ENCODE data around the gene RBMS3.
"Not testable (repeated sequence)": the region's sequence is repeated elsewhere in the genome, so short reads cannot be mapped to it uniquely, and the experiment has no call there.

RBMS3 gene

DNA sequence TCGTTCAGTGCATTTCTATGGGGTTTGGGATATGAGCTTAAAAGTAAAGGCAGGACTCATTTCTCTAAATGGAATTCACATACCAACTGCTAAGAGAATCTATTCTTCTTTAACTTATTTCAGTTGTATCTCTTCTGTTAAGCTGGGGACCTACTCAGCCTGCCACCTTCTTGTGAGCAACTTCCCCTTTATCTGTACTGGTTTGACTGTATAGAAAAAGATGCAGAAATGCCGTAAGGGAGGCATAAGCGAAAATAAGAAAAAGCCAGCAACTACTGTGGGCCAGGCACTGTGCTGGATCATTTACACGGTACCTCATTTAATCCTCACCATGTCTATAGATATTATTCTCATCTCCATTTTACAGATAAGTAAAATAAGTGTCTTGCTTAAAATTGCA, 38.4 kb downstream of the RBMS3 start:
- Histone ChIP-seq H3K27ac (ENCODE audit: low read depth, low read length) (peak overlapping the region; percentile 45), H3K4me1 (ENCODE audit: control insufficient read depth, insufficient read depth, low read length) (peaks cover 12% of the 10 kb centered on the region), H3K9ac (ENCODE audit: low read length) (no peak overlapping the region), H3K36me3 (ENCODE audit: control insufficient read depth, insufficient read depth, low read length) (no peaks in the 10 kb centered on the region), H3K4me3 (ENCODE audit: low read length) (no peak overlapping the region), H3K27me3 (ENCODE audit: control insufficient read depth, insufficient read depth, low read length) (no peaks in the 10 kb centered on the region)

DNA sequence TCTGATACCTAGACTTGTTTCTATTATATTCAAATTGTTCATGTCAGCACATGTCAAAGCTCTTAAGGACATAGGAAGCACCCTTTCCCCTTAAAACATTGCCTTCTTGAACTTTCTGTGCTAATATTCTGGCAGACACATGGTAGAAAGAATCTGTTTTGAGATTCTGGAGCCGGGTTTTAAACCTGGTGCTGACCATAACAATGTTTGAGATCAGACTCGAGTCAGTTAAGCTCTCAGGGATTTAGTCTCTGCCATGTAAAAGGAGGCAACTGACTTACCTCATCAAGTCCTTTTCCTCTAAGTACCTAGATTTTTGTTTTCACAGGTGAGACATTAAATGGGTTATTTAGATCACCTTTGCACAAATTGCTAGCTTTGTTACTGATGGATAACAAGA, 38.9 kb downstream of the RBMS3 start:
- Histone ChIP-seq H3K27me3 (ENCODE audit: control insufficient read depth, insufficient read depth, low read length) (no peaks in the 10 kb centered on the region), H3K36me3 (ENCODE audit: control insufficient read depth, insufficient read depth, low read length) (no peaks in the 10 kb centered on the region), H3K27ac (ENCODE audit: low read depth, low read length) (peak overlapping the region; percentile 45), H3K9ac (ENCODE audit: low read length) (no peak overlapping the region), H3K4me1 (ENCODE audit: control insufficient read depth, insufficient read depth, low read length) (peaks cover 12% of the 10 kb centered on the region), H3K4me3 (ENCODE audit: low read length) (no peak overlapping the region)

DNA sequence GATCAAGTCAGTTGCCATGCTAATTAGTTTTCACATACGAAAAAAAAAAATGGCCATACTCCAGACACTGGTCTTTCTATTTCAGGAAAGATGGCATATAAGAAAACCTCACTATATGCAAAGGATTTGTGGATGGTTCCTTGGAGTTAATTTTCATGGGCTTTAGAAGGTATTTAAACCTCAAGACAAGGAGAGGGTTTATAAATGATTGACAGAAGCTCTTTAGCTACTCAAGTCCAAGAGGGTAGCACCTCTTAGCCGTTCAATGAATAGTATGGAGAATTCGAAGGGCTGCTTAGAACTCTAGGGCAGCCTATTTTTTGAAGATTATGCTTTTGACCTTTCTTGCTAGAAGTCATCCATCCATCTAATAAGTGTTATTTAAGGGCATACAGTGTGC, 41.7 kb downstream of the RBMS3 start:
- H3K4me1 ChIP-seq (ENCODE audit: control insufficient read depth, insufficient read depth, low read length): peaks cover 12% of the 10 kb centered on the region
- H3K27ac ChIP-seq (ENCODE audit: low read depth, low read length): no peak overlapping the region
- H3K9ac ChIP-seq (ENCODE audit: low read length): no peak overlapping the region
- no peaks in the 10 kb centered on the region for H3K27me3 ChIP-seq (ENCODE audit: control insufficient read depth, insufficient read depth, low read length)
- H3K36me3 ChIP-seq (ENCODE audit: control insufficient read depth, insufficient read depth, low read length): no peaks in the 10 kb centered on the region
- no peak overlapping the region for H3K4me3 ChIP-seq (ENCODE audit: low read length)

DNA sequence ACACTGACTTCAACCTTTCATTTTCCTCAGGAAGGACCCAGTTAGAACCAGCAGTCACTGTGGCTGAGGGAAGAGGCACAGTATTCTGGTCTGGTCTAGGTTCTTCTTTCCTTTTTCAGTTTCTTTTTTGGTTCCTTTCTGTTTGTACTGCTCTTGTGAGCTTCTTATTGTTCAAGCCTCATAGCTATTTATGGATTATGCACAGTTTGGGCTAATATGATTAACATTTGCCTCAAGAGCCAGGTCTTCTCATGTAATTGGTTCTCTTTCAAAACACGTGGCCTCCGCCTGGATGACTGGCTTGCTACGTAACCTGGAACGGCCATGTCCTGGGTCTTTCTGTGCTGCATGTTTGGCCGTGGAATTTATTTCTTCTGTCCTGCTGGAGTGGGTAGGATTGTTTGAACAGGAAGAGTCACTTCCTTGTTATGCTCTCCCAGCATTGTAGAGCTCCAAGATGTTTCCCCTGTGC, 43.3 kb downstream of the RBMS3 start:
- H3K27ac ChIP-seq (ENCODE audit: low read depth, low read length): peak overlapping the region; percentile 68
- H3K4me1 ChIP-seq (ENCODE audit: control insufficient read depth, insufficient read depth, low read length): peaks cover 4% of the 10 kb centered on the region
- no peaks in the 10 kb centered on the region for H3K36me3 ChIP-seq (ENCODE audit: control insufficient read depth, insufficient read depth, low read length)
- no peak overlapping the region for H3K9ac ChIP-seq (ENCODE audit: low read length)
- H3K4me3 ChIP-seq (ENCODE audit: low read length): peak overlapping the region; percentile 40
- H3K27me3 ChIP-seq (ENCODE audit: control insufficient read depth, insufficient read depth, low read length): no peaks in the 10 kb centered on the region

DNA sequence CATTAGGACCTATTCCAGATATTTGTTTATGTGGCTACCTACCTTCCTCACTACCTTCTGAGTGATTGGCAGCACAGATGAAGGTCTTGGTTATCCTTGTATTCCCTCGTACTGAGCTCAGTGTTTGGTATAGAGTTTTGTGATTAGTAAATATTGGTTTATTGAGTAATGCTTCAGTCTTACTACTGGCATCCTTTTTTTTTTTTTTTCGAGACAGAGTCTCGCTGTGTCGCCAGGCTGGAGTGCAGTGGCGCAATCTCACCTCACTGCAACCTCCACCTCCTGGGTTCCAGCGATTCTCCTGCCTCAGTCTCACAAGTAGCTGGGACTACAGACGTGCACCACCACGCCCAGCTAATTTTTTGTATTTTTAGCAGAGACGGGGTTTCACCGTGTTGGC, 45.7 kb downstream of the RBMS3 start:
- not testable (repeated sequence) for H3K4me3 ChIP-seq (ENCODE audit: low read length); H3K27me3 ChIP-seq (ENCODE audit: control insufficient read depth, insufficient read depth, low read length); H3K4me1 ChIP-seq (ENCODE audit: control insufficient read depth, insufficient read depth, low read length); H3K9ac ChIP-seq (ENCODE audit: low read length); H3K27ac ChIP-seq (ENCODE audit: low read depth, low read length); H3K36me3 ChIP-seq (ENCODE audit: control insufficient read depth, insufficient read depth, low read length)

DNA sequence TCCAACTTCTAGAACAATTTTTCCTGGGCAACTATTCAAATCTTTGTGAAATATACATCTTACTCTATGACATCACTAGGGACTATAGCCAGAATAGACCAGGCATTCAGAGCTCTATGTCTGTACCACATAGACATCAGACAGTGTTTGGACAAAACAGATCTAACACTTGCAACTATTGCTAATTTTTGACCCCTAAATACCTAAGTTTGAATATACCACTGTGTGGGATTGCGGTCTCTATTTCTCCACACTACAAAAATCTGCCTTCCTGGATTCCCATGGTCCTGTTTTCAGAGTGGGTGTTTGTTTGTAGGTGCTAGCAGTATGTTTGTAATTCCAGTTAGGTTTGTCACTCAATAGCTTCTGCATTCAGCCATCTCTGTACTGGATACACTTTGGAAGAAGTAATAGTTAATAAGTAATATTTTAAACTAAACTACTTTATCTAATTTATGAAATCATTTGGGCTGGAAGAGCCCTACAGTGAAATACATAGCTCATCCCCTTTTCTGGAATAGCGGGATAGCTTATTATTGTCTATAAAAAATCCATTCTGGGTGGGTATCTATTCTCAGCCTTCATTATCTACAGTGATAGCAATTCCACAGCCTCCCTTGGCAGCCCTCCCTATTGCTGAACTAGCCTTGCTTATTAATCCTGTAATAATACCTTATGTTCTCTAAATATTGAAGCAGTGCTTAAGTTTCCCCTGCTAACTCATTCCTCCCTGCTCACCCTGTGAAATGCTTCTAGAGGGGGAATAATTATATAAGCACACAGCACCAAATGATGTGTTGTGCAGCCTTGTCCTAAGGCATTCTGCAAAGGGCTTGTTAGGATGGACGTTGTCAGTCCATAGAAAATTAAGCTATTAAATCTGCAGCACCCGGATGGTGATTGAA, 49.4 kb downstream of the RBMS3 start:
- Histone ChIP-seq H3K4me1 (ENCODE audit: control insufficient read depth, insufficient read depth, low read length) (peaks cover 11% of the 10 kb centered on the region), H3K27me3 (ENCODE audit: control insufficient read depth, insufficient read depth, low read length) (no peaks in the 10 kb centered on the region), H3K36me3 (ENCODE audit: control insufficient read depth, insufficient read depth, low read length) (no peaks in the 10 kb centered on the region), H3K9ac (ENCODE audit: low read length) (no peak overlapping the region), H3K4me3 (ENCODE audit: low read length) (no peak overlapping the region), H3K27ac (ENCODE audit: low read depth, low read length) (no peak overlapping the region)

DNA sequence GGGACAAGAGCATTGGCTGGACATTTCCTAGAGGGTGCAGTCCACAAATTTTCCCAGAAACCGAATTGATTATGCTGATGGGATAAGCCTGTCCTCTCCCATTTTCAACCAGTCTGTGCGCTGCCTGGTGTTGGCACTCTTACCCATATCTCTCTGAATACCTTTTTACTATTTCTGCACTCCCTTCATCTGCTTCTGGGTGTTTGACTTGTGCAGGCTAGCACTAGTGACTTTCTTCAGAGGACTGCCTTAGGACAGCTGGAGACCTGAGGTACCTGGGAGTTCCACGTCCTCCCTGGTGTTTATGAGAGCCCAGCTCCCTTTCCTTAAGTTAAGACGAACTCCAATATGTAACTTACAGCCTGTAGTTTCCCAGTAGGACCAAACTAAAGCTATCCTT, 50.2 kb downstream of the RBMS3 start:
- peaks cover 14% of the 10 kb centered on the region for H3K4me1 ChIP-seq (ENCODE audit: control insufficient read depth, insufficient read depth, low read length)
- no peak overlapping the region for H3K4me3 ChIP-seq (ENCODE audit: low read length)
- H3K9ac ChIP-seq (ENCODE audit: low read length): no peak overlapping the region
- no peaks in the 10 kb centered on the region for H3K36me3 ChIP-seq (ENCODE audit: control insufficient read depth, insufficient read depth, low read length)
- peak overlapping the region; percentile 42 for H3K27ac ChIP-seq (ENCODE audit: low read depth, low read length)
- no peaks in the 10 kb centered on the region for H3K27me3 ChIP-seq (ENCODE audit: control insufficient read depth, insufficient read depth, low read length)

DNA sequence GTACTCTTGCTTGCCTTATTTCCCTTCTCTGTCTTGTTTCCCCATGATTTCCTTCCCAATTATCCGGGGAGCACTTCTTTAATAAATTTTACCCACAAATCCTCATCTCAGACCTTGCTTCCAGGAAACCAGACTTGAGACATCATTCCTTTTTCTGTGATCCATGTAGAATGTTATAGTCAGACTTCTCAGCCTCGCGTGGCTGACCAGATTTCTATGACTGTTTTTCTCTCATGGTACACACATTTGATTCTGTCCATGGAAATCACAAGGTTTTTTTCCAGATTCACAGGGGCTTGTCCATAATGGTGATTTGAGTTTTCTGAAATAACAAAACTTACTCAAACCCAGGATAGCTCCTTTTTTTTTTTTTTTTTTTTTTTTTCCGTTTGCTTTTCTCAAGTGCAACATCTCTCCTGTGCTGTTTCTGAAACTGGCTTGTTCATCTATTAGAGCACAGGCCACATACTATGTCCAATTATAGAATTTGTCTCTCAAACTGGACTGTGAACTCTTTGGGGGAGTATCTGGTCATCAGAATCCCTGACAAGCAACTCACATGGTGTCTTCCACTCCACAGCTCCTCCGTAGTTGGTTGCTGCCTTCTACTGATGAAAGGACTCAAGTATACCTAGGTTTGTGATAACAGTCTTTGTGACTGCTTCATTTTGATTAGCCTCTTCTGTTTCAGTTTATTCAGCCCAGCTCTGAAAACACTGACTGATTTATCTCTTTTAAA, 50.8 kb downstream of the RBMS3 start:
- Histone ChIP-seq H3K9ac (ENCODE audit: low read length) (no peak overlapping the region), H3K27me3 (ENCODE audit: control insufficient read depth, insufficient read depth, low read length) (no peaks in the 10 kb centered on the region), H3K4me1 (ENCODE audit: control insufficient read depth, insufficient read depth, low read length) (peaks cover 18% of the 10 kb centered on the region), H3K27ac (ENCODE audit: low read depth, low read length) (peak overlapping the region; percentile 42), H3K36me3 (ENCODE audit: control insufficient read depth, insufficient read depth, low read length) (no peaks in the 10 kb centered on the region), H3K4me3 (ENCODE audit: low read length) (no peak overlapping the region)

DNA sequence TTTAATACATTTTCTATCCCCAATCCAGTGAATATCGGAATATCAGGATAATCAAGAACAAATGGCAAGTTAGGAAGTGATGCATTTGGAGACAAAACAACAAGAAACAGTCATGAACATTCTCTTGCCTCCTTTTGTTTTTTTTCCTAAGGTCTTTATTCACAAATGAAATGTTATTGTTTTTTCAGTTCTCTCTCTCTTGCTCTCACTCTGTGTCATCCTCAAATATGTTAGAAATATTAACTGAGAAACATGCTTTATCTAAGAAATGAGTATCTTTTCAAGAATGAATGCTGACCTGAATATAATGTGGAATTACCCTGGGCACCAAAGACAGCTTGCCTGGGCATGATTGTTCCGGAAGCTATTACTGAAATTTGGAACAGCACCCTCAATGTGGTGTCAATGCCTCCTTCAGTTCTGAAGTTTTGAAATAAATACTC, 51.3 kb downstream of the RBMS3 start:
- H3K9ac ChIP-seq (ENCODE audit: low read length): no peak overlapping the region
- H3K4me1 ChIP-seq (ENCODE audit: control insufficient read depth, insufficient read depth, low read length): peaks cover 18% of the 10 kb centered on the region
- no peak overlapping the region for H3K4me3 ChIP-seq (ENCODE audit: low read length)
- no peaks in the 10 kb centered on the region for H3K27me3 ChIP-seq (ENCODE audit: control insufficient read depth, insufficient read depth, low read length)
- H3K36me3 ChIP-seq (ENCODE audit: control insufficient read depth, insufficient read depth, low read length): no peaks in the 10 kb centered on the region
- H3K27ac ChIP-seq (ENCODE audit: low read depth, low read length): peak overlapping the region; percentile 34

DNA sequence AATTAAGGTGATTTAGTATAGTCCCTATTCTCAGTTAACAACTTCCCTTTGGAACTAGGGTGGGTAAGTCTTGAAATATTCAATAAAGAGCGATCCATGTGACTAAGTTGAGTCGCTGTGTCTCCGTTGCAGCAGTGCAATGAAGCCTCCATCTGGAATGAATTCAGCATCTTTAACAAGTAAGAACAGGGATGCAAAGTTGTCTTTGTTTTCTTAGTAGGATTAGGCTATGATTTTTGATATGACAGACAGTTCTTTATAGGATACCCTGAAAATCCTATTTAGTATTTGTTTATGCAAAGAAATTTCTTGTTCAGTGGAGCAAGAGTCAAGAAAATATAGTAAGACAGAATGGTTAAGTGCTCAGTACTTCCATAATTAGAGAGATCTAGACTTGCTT, 52.7 kb downstream of the RBMS3 start:
- H3K4me1 ChIP-seq (ENCODE audit: control insufficient read depth, insufficient read depth, low read length): peaks cover 21% of the 10 kb centered on the region
- H3K27ac ChIP-seq (ENCODE audit: low read depth, low read length): no peak overlapping the region
- no peaks in the 10 kb centered on the region for H3K27me3 ChIP-seq (ENCODE audit: control insufficient read depth, insufficient read depth, low read length)
- no peak overlapping the region for H3K9ac ChIP-seq (ENCODE audit: low read length)
- no peak overlapping the region for H3K4me3 ChIP-seq (ENCODE audit: low read length)
- H3K36me3 ChIP-seq (ENCODE audit: control insufficient read depth, insufficient read depth, low read length): no peaks in the 10 kb centered on the region

DNA sequence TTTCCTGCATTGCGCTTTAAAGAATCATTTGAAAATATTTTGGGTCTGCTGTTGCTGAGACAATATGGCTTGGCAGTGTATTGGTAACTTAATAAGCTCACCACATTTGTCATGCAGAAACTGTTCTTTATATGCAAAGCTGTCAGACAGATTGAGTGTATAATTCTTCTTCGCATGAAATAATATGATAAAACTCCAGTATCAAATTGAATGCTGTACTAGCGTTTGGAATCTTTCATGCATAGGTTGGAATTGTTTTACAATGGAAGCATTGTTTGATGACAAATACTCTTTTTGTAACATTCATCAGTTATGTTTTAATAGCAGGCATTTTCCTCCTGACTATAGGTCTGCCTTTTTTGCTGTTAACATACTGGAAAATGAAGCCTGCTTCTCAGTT, 53.8 kb downstream of the RBMS3 start:
- H3K4me3 ChIP-seq (ENCODE audit: low read length): no peak overlapping the region
- H3K27me3 ChIP-seq (ENCODE audit: control insufficient read depth, insufficient read depth, low read length): no peaks in the 10 kb centered on the region
- no peak overlapping the region for H3K9ac ChIP-seq (ENCODE audit: low read length)
- H3K36me3 ChIP-seq (ENCODE audit: control insufficient read depth, insufficient read depth, low read length): no peaks in the 10 kb centered on the region
- H3K27ac ChIP-seq (ENCODE audit: low read depth, low read length): peak overlapping the region; percentile 86
- peaks cover 24% of the 10 kb centered on the region for H3K4me1 ChIP-seq (ENCODE audit: control insufficient read depth, insufficient read depth, low read length)

DNA sequence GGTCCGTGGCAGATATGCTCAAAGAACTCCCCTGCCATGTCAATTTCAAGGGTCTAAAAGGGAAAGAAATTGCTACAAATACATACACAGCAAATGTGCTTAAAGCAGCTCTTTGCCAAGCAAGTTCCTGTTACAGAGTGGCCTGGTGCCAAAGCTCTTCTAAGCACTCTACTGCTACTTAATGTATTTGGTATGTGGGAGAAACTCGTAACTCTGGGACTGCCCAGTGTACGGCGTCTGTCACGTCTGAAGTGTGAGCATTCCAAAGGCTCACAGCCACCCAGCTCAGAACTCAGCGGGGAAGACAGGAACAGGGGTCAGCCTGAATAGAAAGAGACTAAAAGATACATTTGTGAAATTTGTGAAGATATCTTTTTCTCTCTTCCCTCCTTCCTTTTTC, 54.6 kb downstream of the RBMS3 start:
- Histone ChIP-seq H3K36me3 (ENCODE audit: control insufficient read depth, insufficient read depth, low read length) (no peaks in the 10 kb centered on the region), H3K9ac (ENCODE audit: low read length) (no peak overlapping the region), H3K27me3 (ENCODE audit: control insufficient read depth, insufficient read depth, low read length) (no peaks in the 10 kb centered on the region), H3K4me3 (ENCODE audit: low read length) (peak overlapping the region; percentile 57), H3K4me1 (ENCODE audit: control insufficient read depth, insufficient read depth, low read length) (peaks cover 25% of the 10 kb centered on the region), H3K27ac (ENCODE audit: low read depth, low read length) (peak overlapping the region; percentile 86)
